Measurements from ENCODE around the gene FOXP1. TPM values are rescaled to one million over a fixed set of nuclear protein-coding genes. Genes with fewer than 3 reads are reported as not detected.

The FOXP1 gene
- total RNA-seq, 1 experiment from 2014 or later = 2.9 TPM

- no peak for ATAC-seq
- no TSS peak for BruUV-seq (replicated peaks)
- no peaks in the 10 kb centered on the region for H3K4me1 ChIP-seq (ENCODE audit: control insufficient read depth, insufficient read depth, low read length)
- H3K9me3 ChIP-seq (ENCODE audit: control insufficient read depth, insufficient read depth, low read depth, low read length) = no peaks in the 10 kb centered on the region
- in situ Hi-C loops (cut with HindIII; ENCODE audit: low pct_unique_long_range_greater_than_20kb, low sequenced_read_pairs) = no loop called here
- H3K27ac ChIP-seq (ENCODE audit: low read length) = no peak overlapping the region
- no peaks in the 10 kb centered on the region for H3K27me3 ChIP-seq (ENCODE audit: control insufficient read depth, insufficient read depth, low read length)
- no peak for DNase-seq (ENCODE audit: low read depth, low spot score)
- no peak overlapping the region for H3K4me3 ChIP-seq (ENCODE audit: low read depth in 2 of 2, low read length in 2 of 2)
- no peaks in the 10 kb centered on the region for H3K36me3 ChIP-seq (ENCODE audit: control insufficient read depth, insufficient read depth, low read length)
- POLR2A ChIA-PET = no interaction called here
- TF ChIP-seq SIN3A (IDR thresholded peaks at IDR 0.05; ENCODE audit: borderline replicate concordance, insufficient read depth, low read depth, low read length) = no peak
- TF ChIP-seq TCF7L2 (IDR thresholded peaks at IDR 0.05; ENCODE audit: low read depth, low read length) = no peak
- TF ChIP-seq POLR2AphosphoS5 (IDR thresholded peaks at IDR 0.05; ENCODE audit: low read depth, low read length) = no peak
- intact Hi-C loops (cut with micrococcal nuclease; ENCODE audit: unreplicated experiment) = no loop called here
- CTCF ChIA-PET = interaction anchor here (0.6 kb wide), 1 partner anchor 18 kb away, joined by 11 read pairs; no protein-coding TSS in a partner anchor
These were observed 34.7 kb downstream of the FOXP1 start for GRCh38 chr3:71548705-71549384.

GRCh38 chr3:71547249-71548198 lies 36.0 kb downstream of the FOXP1 start:
- POLR2A ChIA-PET = no interaction called here
- H3K4me3 ChIP-seq (ENCODE audit: low read depth in 2 of 2, low read length in 2 of 2) = no peak overlapping the region
- DNase-seq (ENCODE audit: low read depth, low spot score) (no peak), ATAC-seq (no peak)
- in situ Hi-C loops (cut with HindIII; ENCODE audit: low pct_unique_long_range_greater_than_20kb, low sequenced_read_pairs) (no loop called here), intact Hi-C loops (cut with micrococcal nuclease; ENCODE audit: unreplicated experiment) (no loop called here)
- H3K27ac ChIP-seq (ENCODE audit: low read length) = no peak overlapping the region
- H3K9me3 ChIP-seq (ENCODE audit: control insufficient read depth, insufficient read depth, low read depth, low read length) = no peaks in the 10 kb centered on the region
- CTCF ChIA-PET = no interaction called here
- no peaks in the 10 kb centered on the region for H3K36me3 ChIP-seq (ENCODE audit: control insufficient read depth, insufficient read depth, low read length)
- no peaks in the 10 kb centered on the region for H3K27me3 ChIP-seq (ENCODE audit: control insufficient read depth, insufficient read depth, low read length)
- BruUV-seq (replicated peaks) = no TSS peak
- TF ChIP-seq TCF7L2 (IDR thresholded peaks at IDR 0.05; ENCODE audit: low read depth, low read length) (no peak), CTCF (IDR thresholded peaks at IDR 0.05) (no peak), POLR2AphosphoS5 (IDR thresholded peaks at IDR 0.05; ENCODE audit: low read depth, low read length) (no peak), REST (IDR thresholded peaks at IDR 0.05; ENCODE audit: insufficient read depth in 1 of 2, low read depth in 2 of 2, low read length in 1 of 2) (no peak), SIN3A (IDR thresholded peaks at IDR 0.05; ENCODE audit: borderline replicate concordance, insufficient read depth, low read depth, low read length) (no peak)
- no peaks in the 10 kb centered on the region for H3K4me1 ChIP-seq (ENCODE audit: control insufficient read depth, insufficient read depth, low read length)

Measured in Panc1 (cell line).